ENCODE results near the gene PHLDA3. TPM values are rescaled to one million over a fixed set of nuclear protein-coding genes. Genes with fewer than 3 reads are reported as not detected.
A peak's percentile ranks its signal among the peaks of the same experiment; 100 is the strongest.

PHLDA3 gene
- total RNA-seq = 50.6 and 55.5 TPM in 2 replicates
- long read RNA-seq, partial matches to known transcripts = 0 of 1 reads
- long read RNA-seq, other reads (novel, unspliced or antisense) = 1 of 1 reads

GRCh38 chr1:201468844-201469644 lies at the start of gene PHLDA3:
TSS of gene PHLDA3 (minus strand) at chr1:201469188. CDS start at chr1:201468786, 402 bp downstream.
- Mint-ChIP-seq H3K4me1 (ENCODE audit: unreplicated experiment) (peaks cover 38% of the 10 kb centered on the region), H3K9me3 (ENCODE audit: unreplicated experiment) (no peaks in the 10 kb centered on the region), H3K27ac (ENCODE audit: unreplicated experiment) (peak within 1 kb of the TSS; percentile 85), H3K27me3 (ENCODE audit: unreplicated experiment) (no peaks in the 10 kb centered on the region), H3K36me3 (ENCODE audit: unreplicated experiment) (peaks cover 14% of the 10 kb centered on the region), H3K4me3 (ENCODE audit: unreplicated experiment) (peak within 1 kb of the TSS; percentile 96)
- TF ChIP-seq CTCF (IDR thresholded peaks at IDR 0.05) = no peak
- peak; percentile 93 for DNase-seq (ENCODE audit: extremely low spot score, unreplicated experiment)

- Mint-ChIP-seq H3K9me3 (ENCODE audit: unreplicated experiment) (no peaks in the 10 kb centered on the region), H3K4me1 (ENCODE audit: unreplicated experiment) (peaks cover 4% of the 10 kb centered on the region), H3K36me3 (ENCODE audit: unreplicated experiment) (no peaks in the 10 kb centered on the region), H3K4me3 (ENCODE audit: unreplicated experiment) (no peak overlapping the region), H3K27me3 (ENCODE audit: unreplicated experiment) (no peaks in the 10 kb centered on the region), H3K27ac (ENCODE audit: unreplicated experiment) (no peak overlapping the region)
- DNase-seq (ENCODE audit: extremely low spot score, unreplicated experiment) = no peak
- TF ChIP-seq CTCF (IDR thresholded peaks at IDR 0.05) = no peak
Measured at GRCh38 chr1:201518071-201518470, 49.1 kb upstream of the PHLDA3 start.

GRCh38 chr1:201517631-201518030 lies 48.6 kb upstream of the PHLDA3 start:
- peaks cover 9% of the 10 kb centered on the region for H3K4me1 Mint-ChIP-seq (ENCODE audit: unreplicated experiment)
- H3K27me3 Mint-ChIP-seq (ENCODE audit: unreplicated experiment) = no peaks in the 10 kb centered on the region
- no peak for DNase-seq (ENCODE audit: extremely low spot score, unreplicated experiment)
- no peaks in the 10 kb centered on the region for H3K9me3 Mint-ChIP-seq (ENCODE audit: unreplicated experiment)
- no peak overlapping the region for H3K4me3 Mint-ChIP-seq (ENCODE audit: unreplicated experiment)
- no peaks in the 10 kb centered on the region for H3K36me3 Mint-ChIP-seq (ENCODE audit: unreplicated experiment)
- TF ChIP-seq CTCF (IDR thresholded peaks at IDR 0.05) = no peak
- no peak overlapping the region for H3K27ac Mint-ChIP-seq (ENCODE audit: unreplicated experiment)

- Mint-ChIP-seq H3K36me3 (ENCODE audit: unreplicated experiment) (no peaks in the 10 kb centered on the region), H3K27ac (ENCODE audit: unreplicated experiment) (no peak overlapping the region), H3K27me3 (ENCODE audit: unreplicated experiment) (no peaks in the 10 kb centered on the region), H3K9me3 (ENCODE audit: unreplicated experiment) (no peaks in the 10 kb centered on the region), H3K4me3 (ENCODE audit: unreplicated experiment) (no peak overlapping the region), H3K4me1 (ENCODE audit: unreplicated experiment) (peaks cover 19% of the 10 kb centered on the region)
- DNase-seq (ENCODE audit: extremely low spot score, unreplicated experiment) = no peak
- TF ChIP-seq CTCF (IDR thresholded peaks at IDR 0.05) = no peak
Measured at GRCh38 chr1:201516511-201517127, 47.6 kb upstream of the PHLDA3 start.

- no peak for DNase-seq (ENCODE audit: extremely low spot score, unreplicated experiment)
- no peak overlapping the region for H3K4me3 Mint-ChIP-seq (ENCODE audit: unreplicated experiment)
- H3K27ac Mint-ChIP-seq (ENCODE audit: unreplicated experiment) = no peak overlapping the region
- no peaks in the 10 kb centered on the region for H3K9me3 Mint-ChIP-seq (ENCODE audit: unreplicated experiment)
- peaks cover 22% of the 10 kb centered on the region for H3K4me1 Mint-ChIP-seq (ENCODE audit: unreplicated experiment)
- TF ChIP-seq CTCF (IDR thresholded peaks at IDR 0.05) = no peak
- no peaks in the 10 kb centered on the region for H3K36me3 Mint-ChIP-seq (ENCODE audit: unreplicated experiment)
- H3K27me3 Mint-ChIP-seq (ENCODE audit: unreplicated experiment) = no peaks in the 10 kb centered on the region
Measured at GRCh38 chr1:201515895-201516294, 46.9 kb upstream of the PHLDA3 start.
